ENCODE results near the gene RNASE2.

Gene RNASE2

GRCh38 chr14:20999591-20999990 is 44.3 kb downstream of the RNASE2 start:
- no peak for DNase-seq (ENCODE audit: low read depth)
- TF ChIP-seq CTCF (conservative IDR thresholded peaks at IDR 0.05; ENCODE audit: low read length) = no peak
- H3K4me3 ChIP-seq (ENCODE audit: low read length) = no peak overlapping the region

DNA sequence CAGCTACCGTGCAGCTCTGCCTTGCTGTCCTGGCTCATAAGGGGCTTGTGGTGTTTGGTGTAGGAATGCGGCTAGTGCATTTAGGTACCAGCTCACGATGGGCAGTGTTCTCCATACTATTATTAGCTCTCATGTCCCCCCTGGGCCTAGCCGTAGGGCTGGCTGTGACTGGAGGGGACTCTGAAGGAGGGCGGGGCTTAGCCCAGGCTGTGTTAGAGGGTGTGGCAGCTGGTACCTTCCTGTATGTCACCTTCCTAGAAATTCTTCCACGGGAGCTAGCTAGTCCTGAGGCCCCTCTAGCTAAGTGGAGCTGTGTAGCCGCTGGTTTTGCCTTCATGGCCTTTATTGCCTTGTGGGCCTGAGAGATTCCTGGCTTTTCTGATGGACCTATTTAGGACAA is 45.9 kb downstream of the RNASE2 start:
- no peak for TF ChIP-seq CTCF (conservative IDR thresholded peaks at IDR 0.05; ENCODE audit: low read length)
- H3K4me3 ChIP-seq (ENCODE audit: low read length) = no peak overlapping the region
- no peak for DNase-seq (ENCODE audit: low read depth)

DNA sequence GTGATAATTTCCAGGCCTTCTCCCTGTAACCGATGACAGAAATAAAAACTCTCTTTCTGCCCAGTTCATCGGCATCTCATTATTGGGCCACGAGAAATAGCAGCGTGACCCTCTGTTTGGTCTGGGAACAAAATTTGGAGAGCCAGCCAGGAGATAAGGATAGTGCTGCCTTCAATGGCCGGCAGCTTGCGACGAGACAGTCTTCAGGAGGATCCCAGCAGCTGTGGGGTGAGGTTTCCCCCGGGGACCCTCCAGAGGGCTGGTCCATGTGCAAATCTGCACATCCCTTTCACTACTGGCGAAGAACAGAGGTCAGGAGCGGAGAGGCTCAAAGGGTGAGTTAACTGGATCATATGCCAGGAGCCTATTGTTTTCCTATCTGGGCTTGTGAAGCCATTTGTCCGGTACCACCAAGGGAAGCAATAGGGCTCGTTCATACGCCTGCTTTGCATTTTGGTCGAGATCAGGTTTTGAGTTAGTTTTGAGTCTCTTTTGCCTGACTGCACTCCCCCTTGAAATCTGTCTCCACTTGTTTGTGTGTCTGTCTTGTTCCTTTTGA is 48.6 kb downstream of the RNASE2 start:
- no peak for DNase-seq (ENCODE audit: low read depth)

More for the DNA sequence above, 48.6 kb downstream of the RNASE2 start:
- H3K4me3 ChIP-seq (ENCODE audit: low read length) = no peak overlapping the region
- TF ChIP-seq CTCF (conservative IDR thresholded peaks at IDR 0.05; ENCODE audit: low read length) = no peak

All from AG10803 (cell line).